Measurements from ENCODE around the gene GPR35.

GRCh38 chr2:240622531-240623235 is 2.6 kb upstream of the GPR35 start:
- TF ChIP-seq, protein P1, sequence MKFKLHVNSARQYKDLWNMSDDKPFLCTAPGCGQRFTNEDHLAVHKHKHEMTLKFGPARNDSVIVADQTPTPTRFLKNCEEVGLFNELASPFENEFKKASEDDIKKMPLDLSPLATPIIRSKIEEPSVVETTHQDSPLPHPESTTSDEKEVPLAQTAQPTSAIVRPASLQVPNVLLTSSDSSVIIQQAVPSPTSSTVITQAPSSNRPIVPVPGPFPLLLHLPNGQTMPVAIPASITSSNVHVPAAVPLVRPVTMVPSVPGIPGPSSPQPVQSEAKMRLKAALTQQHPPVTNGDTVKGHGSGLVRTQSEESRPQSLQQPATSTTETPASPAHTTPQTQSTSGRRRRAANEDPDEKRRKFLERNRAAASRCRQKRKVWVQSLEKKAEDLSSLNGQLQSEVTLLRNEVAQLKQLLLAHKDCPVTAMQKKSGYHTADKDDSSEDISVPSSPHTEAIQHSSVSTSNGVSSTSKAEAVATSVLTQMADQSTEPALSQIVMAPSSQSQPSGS (IDR thresholded peaks at IDR 0.05; ENCODE audit: low read length): no peak
- no peak for TF ChIP-seq CTCF (IDR thresholded peaks at IDR 0.05 in 2 of 3, conservative IDR thresholded peaks at IDR 0.05 in 1 of 3; ENCODE audit: control insufficient read depth in 2 of 3, extremely low read depth in 1 of 3, insufficient read depth in 1 of 3, low read depth in 3 of 3, low read length in 3 of 3)
- TF ChIP-seq CBFB (IDR thresholded peaks at IDR 0.05; ENCODE audit: low read depth): no peak
- no peak for TF ChIP-seq NFYB (IDR thresholded peaks at IDR 0.05; ENCODE audit: insufficient read depth, low read depth, low read length)
- TF ChIP-seq EZH2 (IDR thresholded peaks at IDR 0.05; ENCODE audit: borderline replicate concordance, control insufficient read depth, low read depth, low read length): no peak
- no peak for TF ChIP-seq CREM (IDR thresholded peaks at IDR 0.05; ENCODE audit: low read depth)
- TF ChIP-seq SRF (IDR thresholded peaks at IDR 0.05; ENCODE audit: low read depth in 2 of 2, low read length in 2 of 2): no peak
- no peak for TF ChIP-seq MTA3 (IDR thresholded peaks at IDR 0.05; ENCODE audit: borderline replicate concordance, low read length)
- TF ChIP-seq YY1 (IDR thresholded peaks at IDR 0.05; ENCODE audit: low read depth, low read length): no peak
- no peak for TF ChIP-seq POLR2A (IDR thresholded peaks at IDR 0.05; ENCODE audit: low read depth, low read length)
- no peak for TF ChIP-seq SIN3A (IDR thresholded peaks at IDR 0.05; ENCODE audit: low read depth, low read length)
- no peak for TF ChIP-seq RAD21 (IDR thresholded peaks at IDR 0.05; ENCODE audit: insufficient read depth, low read depth, low read length)
- TF ChIP-seq MEF2A (IDR thresholded peaks at IDR 0.05; ENCODE audit: insufficient read depth, low read depth, low read length): no peak
- no peak for TF ChIP-seq POLR2AphosphoS5 (IDR thresholded peaks at IDR 0.05; ENCODE audit: low read length)

Data from GM12878 (cell line).